LHCN-M2 (cell line): Measurements from ENCODE around the gene MYOG. TPM values are rescaled to one million over a fixed set of nuclear protein-coding genes. Genes with fewer than 3 reads are reported as not detected.

ENCODE experiments used
- DNase-seq: peaks from one replicate; pipeline ENCODE4 v3.0.0-alpha.2; 2012; ENCODE audit warnings: low read depth
- total RNA-seq: library from RNA; depleted of rRNA; stranded (reverse); fragments of >200 nt; gene quantifications from 2 replicates; pipeline ENCODE4 v1.2.3, GENCODE V29; 2014

The MYOG gene
- total RNA-seq, 1 experiment from 2014 or later: 5.7 TPM

- DNase-seq: peak; percentile 87
Measured at GRCh38 chr1:203046984-203047630, 38.7 kb downstream of the MYOG start.

GRCh38 chr1:203045821-203046594, 39.8 kb downstream of the MYOG start:
- DNase-seq: no peak

- DNase-seq: no peak
Measured at GRCh38 chr1:203045336-203045735, 40.5 kb downstream of the MYOG start.

GRCh38 chr1:203044546-203045250, 41.1 kb downstream of the MYOG start:
- no peak for DNase-seq

DNA sequence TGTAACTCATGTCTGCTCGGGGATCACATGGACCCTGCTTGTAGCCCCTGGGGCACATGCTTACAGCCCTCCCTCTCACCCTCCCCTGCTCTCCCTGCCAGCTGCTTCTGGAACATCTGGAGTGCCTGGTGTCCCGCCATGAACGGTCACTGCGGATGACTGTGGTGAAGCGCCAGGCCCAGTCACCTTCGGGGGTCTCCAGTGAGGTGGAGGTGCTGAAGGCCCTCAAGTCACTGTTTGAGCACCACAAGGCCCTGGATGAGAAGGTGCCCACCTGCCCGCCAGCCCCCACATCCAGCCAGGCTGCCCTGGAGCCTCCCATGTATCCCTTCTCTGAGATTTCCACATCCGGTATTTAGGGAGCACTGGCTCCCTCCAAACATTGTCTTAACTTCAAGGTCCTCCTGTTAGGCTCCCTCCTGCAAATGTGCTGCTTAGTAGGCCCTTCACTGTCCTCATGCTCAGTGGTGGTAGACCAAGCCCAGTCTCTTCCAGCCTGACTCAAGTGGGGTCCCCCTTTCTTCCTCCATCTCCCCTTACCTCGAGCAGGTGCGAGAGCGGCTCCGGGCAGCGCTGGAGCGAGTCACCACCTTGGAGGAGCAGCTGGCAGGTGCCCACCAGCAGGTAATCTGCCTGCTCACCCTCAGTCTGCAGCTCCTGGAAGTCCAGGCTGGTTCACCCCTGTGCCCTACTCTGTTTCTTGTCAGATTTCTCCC, 41.8 kb downstream of the MYOG start:
- DNase-seq: no peak

DNA sequence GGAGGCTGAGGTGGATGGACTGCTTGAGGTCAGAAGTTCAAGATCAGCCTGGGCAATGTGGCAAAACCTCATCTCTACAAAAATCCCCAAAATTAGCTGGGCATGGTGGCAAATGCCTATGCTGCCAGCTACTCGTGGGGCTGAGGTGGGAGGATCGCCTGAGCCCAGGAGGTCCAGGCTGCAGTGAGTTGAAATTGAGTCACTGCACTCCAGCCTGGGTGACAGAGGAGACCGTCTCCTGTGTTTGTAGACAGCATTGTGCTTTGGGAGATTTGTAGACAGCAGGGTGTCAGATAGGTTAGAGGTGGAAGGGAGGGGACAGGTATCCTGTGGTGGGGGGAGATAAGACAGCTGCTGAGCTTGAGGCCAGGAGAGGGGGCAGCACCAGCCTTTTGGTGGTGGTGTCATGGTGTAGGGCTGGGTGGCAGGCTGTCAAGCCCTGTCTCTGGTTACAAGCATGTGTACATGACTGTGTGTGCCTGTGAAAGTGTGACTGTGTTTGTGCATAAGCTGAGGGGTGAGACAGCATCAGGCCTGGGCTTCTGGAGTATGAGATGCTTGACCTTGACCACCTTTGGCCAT, 44.4 kb downstream of the MYOG start:
- no peak for DNase-seq

DNA sequence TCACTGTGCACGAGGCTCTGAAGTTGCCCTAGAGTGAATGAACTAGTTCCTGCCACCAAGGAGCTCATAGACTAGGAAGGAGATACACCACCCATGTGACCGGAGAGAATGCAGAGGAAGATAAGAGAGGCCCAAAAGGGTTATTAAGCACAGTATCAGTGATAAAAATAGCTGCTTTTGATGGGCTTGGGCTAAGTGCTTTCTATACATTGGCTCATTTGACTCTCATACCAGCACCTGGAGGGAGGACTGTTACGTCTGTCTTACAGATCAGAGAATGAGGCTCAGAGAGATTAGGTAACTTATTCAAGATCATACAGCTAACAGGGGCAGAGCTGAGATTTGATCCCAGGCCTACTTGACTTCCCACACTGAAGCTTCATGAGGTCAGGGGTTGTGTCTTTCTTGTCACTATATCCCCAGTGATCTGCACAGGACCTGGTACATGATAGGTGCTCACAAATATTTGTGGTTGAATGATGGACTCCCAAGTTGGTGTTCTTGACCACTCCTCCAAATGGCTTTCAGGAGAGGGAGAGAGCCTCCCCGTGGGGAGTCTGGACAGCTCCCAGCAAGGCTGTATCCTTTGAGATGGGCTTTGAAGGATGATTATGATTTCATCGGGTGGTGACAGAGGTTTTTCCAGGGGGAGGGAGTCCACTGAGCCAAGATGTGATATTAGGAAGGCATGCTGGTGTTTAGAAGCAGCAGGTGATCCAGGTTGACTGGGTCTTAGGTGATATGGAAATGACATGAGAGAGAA, 45.1 kb downstream of the MYOG start:
- no peak for DNase-seq

GRCh38 chr1:203039609-203040512, 46.0 kb downstream of the MYOG start:
- DNase-seq: no peak

DNA sequence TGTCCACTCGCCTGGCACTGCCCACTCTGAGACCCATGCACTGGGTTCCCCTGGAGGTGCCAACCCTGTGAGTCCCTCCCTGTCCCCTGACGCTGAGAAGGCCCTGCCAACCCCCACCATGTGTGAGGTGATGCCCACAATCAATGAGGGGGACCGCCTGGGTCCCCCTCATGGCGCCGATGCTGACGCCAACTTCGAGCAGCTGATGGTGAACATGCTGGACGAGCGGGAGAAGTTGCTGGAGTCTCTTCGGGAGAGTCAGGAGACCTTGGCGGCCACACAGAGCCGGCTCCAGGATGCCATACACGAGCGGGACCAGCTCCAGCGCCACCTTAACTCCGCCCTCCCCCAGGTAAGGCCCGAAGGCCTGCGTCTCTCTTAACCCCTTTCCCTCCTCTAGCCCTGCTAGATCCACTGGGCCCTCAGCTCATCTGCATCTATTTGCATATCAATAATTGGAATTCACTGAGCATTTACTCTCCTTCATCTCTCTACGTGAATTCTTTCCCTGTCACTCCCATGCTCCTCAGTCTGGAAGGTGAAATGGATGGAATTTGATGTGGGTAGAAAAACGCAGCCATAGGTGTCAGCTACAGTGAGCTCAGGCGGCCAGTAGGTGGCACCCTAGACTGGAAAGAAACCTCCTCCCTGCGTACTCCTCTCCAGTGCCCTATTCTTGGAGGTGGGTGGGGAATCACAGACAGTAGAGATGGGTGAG, 46.8 kb downstream of the MYOG start:
- peak; percentile 80 for DNase-seq

GRCh38 chr1:203038217-203038741, 47.5 kb downstream of the MYOG start:
- peak; percentile 100 for DNase-seq

DNA sequence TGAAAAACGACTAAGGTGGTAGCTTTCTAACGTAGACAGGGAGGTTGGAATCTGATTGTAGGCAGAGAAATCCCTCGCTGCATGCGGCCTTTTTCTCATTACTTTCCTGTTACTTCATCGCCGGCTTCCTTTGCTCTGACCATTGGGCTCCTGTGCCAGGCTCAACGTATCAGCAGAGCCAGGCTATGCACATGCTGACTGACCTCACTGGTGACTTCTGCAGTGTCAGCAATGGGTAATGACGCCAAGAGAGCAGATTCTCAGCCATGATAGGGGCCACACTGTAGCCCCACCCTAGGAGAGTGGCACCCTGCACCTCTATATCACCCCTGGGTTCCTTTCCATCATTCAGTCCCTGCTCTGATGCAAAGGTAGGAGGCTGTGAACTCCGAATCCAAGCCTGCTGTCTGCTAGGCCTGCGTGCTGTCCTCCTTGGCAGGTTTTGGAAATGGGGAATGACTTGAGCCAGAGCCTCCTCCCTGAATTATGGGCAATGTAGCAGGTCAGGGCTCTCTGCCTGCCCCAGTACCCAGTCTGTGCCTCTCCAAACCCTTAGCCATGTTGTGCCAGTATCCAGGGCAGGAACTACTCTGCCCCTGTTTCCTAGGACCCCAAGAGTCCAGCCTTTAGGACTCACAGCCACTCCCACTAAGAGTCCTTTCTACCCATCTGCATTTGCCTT, 48.2 kb downstream of the MYOG start:
- no peak for DNase-seq

DNA sequence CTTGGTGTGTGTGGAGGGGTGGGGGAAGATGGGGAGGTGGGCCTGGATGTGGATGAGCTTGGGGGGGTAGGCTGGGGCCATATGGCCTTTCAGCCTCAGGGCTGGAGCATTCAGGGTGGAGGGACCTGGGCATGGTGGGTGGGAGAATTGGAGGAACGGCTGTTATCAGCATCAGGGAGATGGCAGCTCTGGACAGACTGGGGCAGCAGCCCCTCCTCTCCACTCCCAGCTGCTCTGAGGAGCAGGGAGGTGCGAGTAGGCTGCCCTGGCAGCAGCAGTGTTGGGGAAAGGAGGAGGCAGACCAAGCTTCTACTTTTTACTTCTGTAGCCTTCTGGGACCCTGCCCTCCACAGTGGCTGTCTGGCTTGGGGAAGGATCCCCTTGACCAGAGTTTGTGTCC, 49.3 kb downstream of the MYOG start:
- DNase-seq: no peak

DNA sequence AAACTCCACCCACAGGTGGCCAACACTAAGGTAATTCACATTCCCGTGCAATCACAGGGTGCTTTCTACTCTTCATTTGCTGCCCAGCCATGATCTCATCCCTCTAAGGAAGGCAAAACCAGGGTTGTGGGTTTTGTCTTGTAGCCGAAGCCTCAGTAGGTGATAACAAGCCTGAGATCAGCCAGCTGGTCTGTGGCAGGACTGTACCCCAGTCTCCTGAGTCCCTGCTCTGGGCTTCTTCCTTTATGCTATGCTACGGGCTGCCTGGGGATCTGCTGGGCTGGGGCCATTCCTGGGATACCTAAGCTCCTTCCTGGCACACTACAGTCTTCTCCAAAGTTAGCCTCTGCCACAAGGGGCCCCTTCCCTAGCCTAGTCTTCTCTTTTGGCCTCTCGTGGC, 49.7 kb downstream of the MYOG start:
- no peak for DNase-seq

DNA sequence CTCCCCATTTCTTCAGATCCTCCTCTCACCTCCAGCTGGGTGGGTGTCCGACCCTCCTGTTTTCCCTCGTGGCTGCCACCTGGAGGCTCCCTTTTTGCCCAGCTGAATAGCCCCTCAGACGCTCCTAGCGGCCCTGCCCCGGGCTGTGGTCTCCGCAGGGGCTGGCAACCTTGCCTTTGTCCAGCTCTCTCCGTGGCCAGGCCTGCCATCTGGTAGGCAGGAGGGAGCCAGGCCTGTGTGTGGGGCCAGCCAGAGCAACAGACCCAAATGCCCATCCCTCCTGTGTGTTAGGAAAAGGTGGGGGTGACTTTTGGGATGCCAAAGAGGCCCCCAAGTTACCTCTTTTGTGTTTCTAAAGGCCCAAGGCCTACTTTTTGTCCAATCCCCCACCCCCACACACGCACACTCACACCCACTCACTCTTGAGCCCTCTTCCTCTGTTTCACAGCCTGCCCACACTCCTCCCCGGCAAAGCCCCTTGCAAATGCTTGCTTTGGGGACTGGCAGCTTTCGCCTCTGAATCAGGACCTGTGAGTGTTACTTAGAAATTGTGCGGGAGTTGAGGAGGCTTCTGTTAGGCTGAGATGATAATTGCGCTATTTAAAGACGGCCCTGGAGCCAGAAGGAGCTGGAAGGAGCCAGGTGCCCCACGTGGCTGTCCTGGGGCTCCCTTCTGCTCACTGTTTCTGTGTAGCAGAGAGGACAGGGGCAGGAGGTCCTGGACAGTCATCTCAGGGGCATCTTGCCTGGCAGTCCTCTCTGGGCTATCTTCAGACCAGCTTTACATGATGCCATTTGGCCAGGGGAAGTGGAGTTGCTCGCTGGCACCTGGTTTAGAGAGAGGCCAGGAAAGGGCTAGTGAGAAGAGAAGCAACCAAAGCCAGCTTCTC, 50.5 kb downstream of the MYOG start:
- no peak for DNase-seq

- no peak for DNase-seq
Measured at GRCh38 chr1:203034422-203035110, 51.2 kb downstream of the MYOG start.

DNA sequence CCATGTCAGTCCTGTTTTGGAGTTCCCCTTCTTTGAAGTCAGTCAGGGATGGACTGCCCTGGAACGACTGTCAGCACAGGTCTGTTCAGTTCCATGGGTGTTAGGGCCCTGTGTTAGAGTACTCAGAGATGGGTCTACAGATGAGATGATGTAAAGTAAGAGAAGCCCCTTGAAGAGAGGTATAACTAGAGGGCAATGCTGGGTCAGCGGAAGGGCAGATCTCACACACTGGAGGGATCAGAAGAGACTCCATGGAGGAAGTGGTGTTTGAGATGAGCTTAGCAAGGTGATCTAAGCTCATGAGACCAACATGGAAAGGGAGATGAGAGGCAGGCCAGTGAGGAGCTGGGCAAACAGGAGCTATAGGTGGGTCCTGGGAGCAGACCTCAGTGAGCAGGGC, 51.9 kb downstream of the MYOG start:
- DNase-seq: no peak

DNA sequence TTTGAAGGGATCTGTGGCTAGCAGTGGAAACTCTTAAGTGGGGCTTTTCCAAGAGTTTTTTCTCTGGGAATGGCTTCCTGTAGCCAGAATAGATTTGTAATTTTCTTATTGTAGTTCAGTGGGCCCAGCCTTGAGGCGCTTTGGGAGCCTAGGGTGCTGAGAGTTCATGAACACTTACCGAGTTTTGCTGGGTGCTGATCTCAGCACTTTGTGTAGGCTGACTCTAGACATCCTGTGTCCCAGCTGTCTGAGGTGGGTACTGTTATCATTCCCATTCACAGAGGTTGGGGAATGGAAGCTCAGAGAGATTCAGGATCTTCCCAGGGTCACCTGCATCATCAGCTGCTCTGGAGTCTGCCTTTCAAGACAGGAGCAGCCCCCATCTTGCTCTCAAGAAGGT, 52.5 kb downstream of the MYOG start:
- DNase-seq: no peak
